OCI-LY7 (cell line): ENCODE data around the gene ASB13. TPM values are rescaled to one million over a fixed set of nuclear protein-coding genes. Genes with fewer than 3 reads are reported as not detected.

Experiments used
- BruUV-seq: library from RNA; stranded (reverse); fragments of 400-500 nt; replicated peaks from 2 replicates; lab custom pipeline; 2021; lab: Mats Ljungman, UMichigan
- CTCF ChIA-PET: fragments of 300-600 bp; sonication (Branson Sonifier 250); formaldehyde crosslinking; loops from one replicate; lab custom pipeline; 2022; ENCODE audit warnings: antibody characterized with exemption; ENCODE audit not compliant: unreplicated experiment; lab: Charles Lee
- POLR2A ChIA-PET: fragments of 300-600 bp; sonication (Branson Sonifier 250); formaldehyde crosslinking; loops from one replicate; lab custom pipeline; 2022; ENCODE audit warnings: antibody characterized with exemption; lab: Charles Lee
- DNase-seq: peaks from one replicate; pipeline ENCODE4 v3.0.0-alpha.2; 2015; ENCODE audit warnings: low spot score
- H2AFZ ChIP-seq: fragments of 200-600 bp; sonication (generic), shearing (Covaris generic); 2 replicates; pipeline ENCODE4 v1.6.1; 2014; ENCODE audit warnings: mild to moderate bottlenecking, antibody characterized with exemption, low read length, moderate library complexity
- H3K27ac ChIP-seq: fragments of 200-600 bp; sonication (generic); 2 replicates; pipeline ENCODE4 v1.5.1; 2014; ENCODE audit warnings: mixed run types, low read depth, mild to moderate bottlenecking, moderate library complexity, low read length, inconsistent platforms; ENCODE audit not compliant: poor library complexity, severe bottlenecking
- H3K36me3 ChIP-seq: fragments of 200-600 bp; sonication (generic); 2 replicates; pipeline ENCODE4 v1.6.1; 2014; ENCODE audit warnings: mild to moderate bottlenecking, antibody characterized with exemption, low read length, moderate library complexity, mixed read lengths; ENCODE audit not compliant: insufficient read depth
- H3K4me1 ChIP-seq: fragments of 200-600 bp; sonication (generic); 2 replicates; pipeline ENCODE4 v1.5.1; 2014; ENCODE audit warnings: mild to moderate bottlenecking, low read length; ENCODE audit not compliant: insufficient read depth, poor library complexity, severe bottlenecking
- H3K4me2 ChIP-seq: fragments of 200-600 bp; sonication (generic); 2 replicates; pipeline ENCODE4 v1.6.1; 2014; ENCODE audit warnings: mild to moderate bottlenecking, low read length
- H3K4me3 ChIP-seq: fragments of 200-600 bp; sonication (generic); 2 replicates; pipeline ENCODE4 v1.5.1; 2014; ENCODE audit warnings: mild to moderate bottlenecking, low read depth, low read length; ENCODE audit not compliant: poor library complexity, severe bottlenecking
- H3K79me2 ChIP-seq: fragments of 200-600 bp; sonication (generic); 2 replicates; pipeline ENCODE4 v1.6.1; 2016; ENCODE audit warnings: low read depth, mild to moderate bottlenecking, low read length, moderate library complexity, mixed read lengths; ENCODE audit not compliant: insufficient read depth
- H3K9me2 ChIP-seq: fragments of 200-600 bp; sonication (generic); 2 replicates; pipeline ENCODE4 v1.6.1; 2016; ENCODE audit warnings: mild to moderate bottlenecking, low read length, mixed read lengths; ENCODE audit not compliant: insufficient read depth
- H3K9me3 ChIP-seq: fragments of 200-600 bp; sonication (generic); 2 replicates; pipeline ENCODE4 v1.6.1; 2014; ENCODE audit warnings: mild to moderate bottlenecking, mixed run types, low read length, mixed read lengths
- H4K20me1 ChIP-seq: fragments of 200-600 bp; sonication (generic); 2 replicates; pipeline ENCODE4 v1.6.1; 2014; ENCODE audit warnings: mild to moderate bottlenecking, antibody characterized with exemption, low read length, moderate library complexity, mixed read lengths; ENCODE audit not compliant: insufficient read depth
- EZH2phosphoT487 ChIP-seq: fragments of 200-600 bp; sonication (generic); IDR thresholded peaks from 2 replicates; pipeline ENCODE4 v1.6.1; 2018; ENCODE audit warnings: low read depth, borderline replicate concordance, mild to moderate bottlenecking, mixed run types, antibody characterized with exemption, low read length, moderate library complexity, mixed read lengths
- intact Hi-C: fragments of 100-400 bp; cut with micrococcal nuclease; formaldehyde crosslinking; loops from one replicate; pipeline ENCODE4 v1.10.0; 2022; ENCODE audit not compliant: unreplicated experiment
- total RNA-seq, 2 experiments: library from RNA; depleted of rRNA in 1 of 2; stranded (reverse); fragments of >200 nt in 1 of 2; shearing (Covaris generic) in 1 of 2; gene quantifications; 2 replicates each; pipeline ENCODE4 v1.2.3, GENCODE V29; 2014 to 2022
- TF ChIP-seq, protein P1 (sequence below): fragments of 200-600 bp; sonication (generic); conservative IDR thresholded peaks from 2 replicates; pipeline ENCODE4 v1.5.1; 2014; ENCODE audit warnings: mild to moderate bottlenecking, antibody characterized with exemption, low read length, moderate library complexity, mixed read lengths

ASB13 gene
- total RNA-seq, 2 experiments from 2014 or later = 25.6 to 108 TPM

GRCh38 chr10:5606321-5606720 is 60.1 kb downstream of the ASB13 start:
- H3K9me3 ChIP-seq = no peaks in the 10 kb centered on the region
- no peak overlapping the region for H3K27ac ChIP-seq
- H3K79me2 ChIP-seq = no peaks in the 10 kb centered on the region
- H3K4me1 ChIP-seq = no peaks in the 10 kb centered on the region
- no peaks in the 10 kb centered on the region for H3K9me2 ChIP-seq
- ChIA-PET CTCF (no interaction called here), POLR2A (interaction anchor here (0.6 to 1.1 kb wide), 2 partner anchors 19 to 79 kb away, joined by 3 read pairs; no protein-coding TSS in a partner anchor)
- no peak for DNase-seq
- BruUV-seq = no TSS peak
- no peaks in the 10 kb centered on the region for H3K36me3 ChIP-seq
- TF ChIP-seq, protein P1, sequence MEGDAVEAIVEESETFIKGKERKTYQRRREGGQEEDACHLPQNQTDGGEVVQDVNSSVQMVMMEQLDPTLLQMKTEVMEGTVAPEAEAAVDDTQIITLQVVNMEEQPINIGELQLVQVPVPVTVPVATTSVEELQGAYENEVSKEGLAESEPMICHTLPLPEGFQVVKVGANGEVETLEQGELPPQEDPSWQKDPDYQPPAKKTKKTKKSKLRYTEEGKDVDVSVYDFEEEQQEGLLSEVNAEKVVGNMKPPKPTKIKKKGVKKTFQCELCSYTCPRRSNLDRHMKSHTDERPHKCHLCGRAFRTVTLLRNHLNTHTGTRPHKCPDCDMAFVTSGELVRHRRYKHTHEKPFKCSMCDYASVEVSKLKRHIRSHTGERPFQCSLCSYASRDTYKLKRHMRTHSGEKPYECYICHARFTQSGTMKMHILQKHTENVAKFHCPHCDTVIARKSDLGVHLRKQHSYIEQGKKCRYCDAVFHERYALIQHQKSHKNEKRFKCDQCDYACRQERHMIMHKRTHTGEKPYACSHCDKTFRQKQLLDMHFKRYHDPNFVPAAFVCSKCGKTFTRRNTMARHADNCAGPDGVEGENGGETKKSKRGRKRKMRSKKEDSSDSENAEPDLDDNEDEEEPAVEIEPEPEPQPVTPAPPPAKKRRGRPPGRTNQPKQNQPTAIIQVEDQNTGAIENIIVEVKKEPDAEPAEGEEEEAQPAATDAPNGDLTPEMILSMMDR = no peak
- TF ChIP-seq EZH2phosphoT487 = no peak
- no peak overlapping the region for H2AFZ ChIP-seq
- no peaks in the 10 kb centered on the region for H4K20me1 ChIP-seq
- no peak overlapping the region for H3K4me3 ChIP-seq
- intact Hi-C loops = no loop called here
- no peak overlapping the region for H3K4me2 ChIP-seq

- Histone ChIP-seq H3K4me3 (no peak overlapping the region), H3K9me2 (no peaks in the 10 kb centered on the region), H3K79me2 (no peaks in the 10 kb centered on the region), H3K27ac (no peak overlapping the region), H3K4me1 (no peaks in the 10 kb centered on the region), H3K36me3 (no peaks in the 10 kb centered on the region), H3K4me2 (no peak overlapping the region), H4K20me1 (no peaks in the 10 kb centered on the region), H3K9me3 (no peaks in the 10 kb centered on the region), H2AFZ (no peak overlapping the region)
- no peak for DNase-seq
- TF ChIP-seq, protein P1 = no peak
- no peak for TF ChIP-seq EZH2phosphoT487
- intact Hi-C loops = no loop called here
- no TSS peak for BruUV-seq
- POLR2A ChIA-PET = interaction anchor here (1.1 to 1.3 kb wide), 3 partner anchors 10 to 164 kb away, joined by 3 to 11 read pairs (median 5); no protein-coding TSS in a partner anchor
- CTCF ChIA-PET = interaction anchor here (0.6 to 0.9 kb wide), 2 partner anchors 13 to 142 kb away, joined by 3 read pairs; no protein-coding TSS in a partner anchor
Measured at GRCh38 chr10:5604961-5605360, 61.4 kb downstream of the ASB13 start.

- no peak for TF ChIP-seq EZH2phosphoT487
- no peaks in the 10 kb centered on the region for H3K9me3 ChIP-seq
- no peak for DNase-seq
- POLR2A ChIA-PET = interaction anchor here (0.7 to 1.3 kb wide), 4 partner anchors 9 to 164 kb away, joined by 3 to 11 read pairs (median 4); no protein-coding TSS in a partner anchor
- no peaks in the 10 kb centered on the region for H3K79me2 ChIP-seq
- no peak overlapping the region for H2AFZ ChIP-seq
- CTCF ChIA-PET = interaction anchor here (0.9 kb wide), 1 partner anchor 12 kb away, joined by 3 read pairs; no protein-coding TSS in a partner anchor
- no peaks in the 10 kb centered on the region for H3K36me3 ChIP-seq
- H3K4me1 ChIP-seq = no peaks in the 10 kb centered on the region
- BruUV-seq = no TSS peak
- H3K27ac ChIP-seq = no peak overlapping the region
- H4K20me1 ChIP-seq = no peaks in the 10 kb centered on the region
- H3K4me3 ChIP-seq = no peak overlapping the region
- H3K9me2 ChIP-seq = no peaks in the 10 kb centered on the region
- intact Hi-C loops = no loop called here
- H3K4me2 ChIP-seq = no peak overlapping the region
Measured at GRCh38 chr10:5604236-5604925, 62.0 kb downstream of the ASB13 start.
